HL-60/S4 (cell line): ENCODE data around the gene OGT.

Experiments
- in situ Hi-C: fragments of 300-500 bp; cut with MboI; formaldehyde crosslinking; loops from 2 replicates; pipeline ENCODE4 v1.14.3; 2022; ENCODE audit warnings: low sequenced_read_pairs

Gene OGT

GRCh38 chrX:71621603-71622002, 88.7 kb downstream of the OGT start:
- in situ Hi-C loops: no loop called here

- in situ Hi-C loops: no loop called here
Measured at GRCh38 chrX:71622032-71622575, 89.2 kb downstream of the OGT start.

GRCh38 chrX:71622576-71623450, 89.9 kb downstream of the OGT start:
- in situ Hi-C loops: no loop called here

DNA sequence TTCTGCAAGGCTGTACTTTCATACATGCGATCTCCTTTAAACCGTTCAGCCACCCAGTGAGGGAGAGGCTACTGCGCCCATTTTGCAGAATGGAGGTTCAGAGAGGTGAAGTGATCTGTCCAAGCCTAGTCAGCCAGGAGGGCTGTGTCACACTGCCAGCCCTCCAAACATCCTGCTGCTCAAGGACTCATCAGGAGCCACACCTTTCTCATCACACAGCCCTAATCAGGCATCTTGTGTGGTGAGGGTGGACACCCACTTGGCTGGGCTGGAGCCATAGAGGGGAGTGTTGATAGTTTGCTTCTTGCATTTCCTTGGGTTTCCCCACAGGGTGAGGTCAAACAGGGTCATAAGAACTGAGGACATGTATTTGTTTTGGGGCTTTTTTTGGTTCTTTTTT, 90.8 kb downstream of the OGT start:
- in situ Hi-C loops: no loop called here

- in situ Hi-C loops: no loop called here
Measured at GRCh38 chrX:71625471-71625870, 92.6 kb downstream of the OGT start.
